Measurements from ENCODE around the gene ACSL1. TPM values are rescaled to one million over a fixed set of nuclear protein-coding genes. Genes with fewer than 3 reads are reported as not detected.
A peak's percentile ranks its signal among the peaks of the same experiment; 100 is the strongest.

ACSL1 gene
- total and polyA plus RNA-seq, 7 experiments from 2014 or later = 5.7 to 80.1 (median 11.5) TPM

- DNase-seq = no peak
- Mint-ChIP-seq H3K27me3 (no peaks in the 10 kb centered on the region), H3K27ac (peak overlapping the region in 1 of 9 donors; percentile 31), H3K4me3 (no peak overlapping the region), H3K36me3 (peaks cover 7 to 44% (median 22%) of the 10 kb centered on the region in 5 donors), H3K4me1 (no peaks in the 10 kb centered on the region), H3K9me3 (no peaks in the 10 kb centered on the region)
- Histone ChIP-seq H3K36me3 (ENCODE audit: control insufficient read depth in 2 of 3, insufficient read depth in 3 of 3, low read length in 3 of 3) (peaks cover 0 to 28% (median 13%) of the 10 kb centered on the region in 3 experiments), H3K27ac (ENCODE audit: low read depth, low read length) (no peak overlapping the region), H3K4me3 (ENCODE audit: low read length) (no peak overlapping the region), H3K9me3 (ENCODE audit: control insufficient read depth in 2 of 3, low read length in 3 of 3) (no peaks in the 10 kb centered on the region), H3K4me1 (ENCODE audit: control insufficient read depth in 2 of 2, insufficient read depth in 2 of 2, low read length in 2 of 2) (no peaks in the 10 kb centered on the region), H3K27me3 (ENCODE audit: control insufficient read depth in 2 of 2, insufficient read depth in 2 of 2, low read length in 2 of 2) (no peaks in the 10 kb centered on the region)
- CTCF ChIA-PET = no interaction called here
- no peak for ATAC-seq
- intact Hi-C loops (cut with micrococcal nuclease) = no loop called here
- POLR2A ChIA-PET = no interaction called here
Observed at GRCh38 chr4:184771416-184771815, 54.4 kb downstream of the ACSL1 start.

GRCh38 chr4:184769141-184769765 lies 56.5 kb downstream of the ACSL1 start:
- H3K4me3 Mint-ChIP-seq = peak overlapping the region in 1 of 10 donors; percentile 32
- peaks cover 3 to 52% (median 29%) of the 10 kb centered on the region in 5 donors for H3K36me3 Mint-ChIP-seq
- H3K36me3 ChIP-seq (ENCODE audit: control insufficient read depth in 2 of 3, insufficient read depth in 3 of 3, low read length in 3 of 3) = peaks cover 0 to 36% (median 14%) of the 10 kb centered on the region in 3 experiments
- H3K27ac Mint-ChIP-seq = peak overlapping the region in 1 of 9 donors; percentile 86
- no peaks in the 10 kb centered on the region for H3K27me3 Mint-ChIP-seq
- no peaks in the 10 kb centered on the region for H3K4me1 ChIP-seq (ENCODE audit: control insufficient read depth in 2 of 2, insufficient read depth in 2 of 2, low read length in 2 of 2)
- DNase-seq (peak in 1 of 9 donors; percentile 34), ATAC-seq (no peak)
- H3K9me3 Mint-ChIP-seq = no peaks in the 10 kb centered on the region
- no peaks in the 10 kb centered on the region for H3K27me3 ChIP-seq (ENCODE audit: control insufficient read depth in 2 of 2, insufficient read depth in 2 of 2, low read length in 2 of 2)
- ChIA-PET POLR2A (no interaction called here), CTCF (interaction anchor here (0.7 kb wide), 1 partner anchor 23 kb away, joined by 4 read pairs; no protein-coding TSS in a partner anchor)
- no peak overlapping the region for H3K4me3 ChIP-seq (ENCODE audit: low read length)
- no peak overlapping the region for H3K27ac ChIP-seq (ENCODE audit: low read depth, low read length)
- H3K4me1 Mint-ChIP-seq = no peaks in the 10 kb centered on the region
- no peaks in the 10 kb centered on the region for H3K9me3 ChIP-seq (ENCODE audit: control insufficient read depth in 2 of 3, low read length in 3 of 3)
- intact Hi-C loops (cut with micrococcal nuclease) = no loop called here

GRCh38 chr4:184768296-184768695 lies 57.5 kb downstream of the ACSL1 start:
- H3K4me3 Mint-ChIP-seq = no peak overlapping the region
- ChIA-PET CTCF (no interaction called here), POLR2A (no interaction called here)
- Histone ChIP-seq H3K4me3 (ENCODE audit: low read length) (no peak overlapping the region), H3K4me1 (ENCODE audit: control insufficient read depth in 2 of 2, insufficient read depth in 2 of 2, low read length in 2 of 2) (peaks cover 0 to 3% of the 10 kb centered on the region in 2 donors), H3K27me3 (ENCODE audit: control insufficient read depth in 2 of 2, insufficient read depth in 2 of 2, low read length in 2 of 2) (no peaks in the 10 kb centered on the region), H3K9me3 (ENCODE audit: control insufficient read depth in 2 of 3, low read length in 3 of 3) (no peaks in the 10 kb centered on the region), H3K27ac (ENCODE audit: low read depth, low read length) (no peak overlapping the region), H3K36me3 (ENCODE audit: control insufficient read depth in 2 of 3, insufficient read depth in 3 of 3, low read length in 3 of 3) (peaks cover 0 to 34% (median 14%) of the 10 kb centered on the region in 3 experiments)
- ATAC-seq = no peak
- H3K4me1 Mint-ChIP-seq = peaks cover 0 to 7% (median 4%) of the 10 kb centered on the region in 7 donors
- no peak for DNase-seq
- no peaks in the 10 kb centered on the region for H3K9me3 Mint-ChIP-seq
- intact Hi-C loops (cut with micrococcal nuclease) = no loop called here
- no peak overlapping the region for H3K27ac Mint-ChIP-seq
- peaks cover 3 to 48% (median 32%) of the 10 kb centered on the region in 5 donors for H3K36me3 Mint-ChIP-seq
- H3K27me3 Mint-ChIP-seq = no peaks in the 10 kb centered on the region

- no peaks in the 10 kb centered on the region for H3K27me3 Mint-ChIP-seq
- no peak for ATAC-seq
- no peaks in the 10 kb centered on the region for H3K9me3 Mint-ChIP-seq
- H3K27me3 ChIP-seq (ENCODE audit: control insufficient read depth in 2 of 2, insufficient read depth in 2 of 2, low read length in 2 of 2) = no peaks in the 10 kb centered on the region
- peaks cover 2 to 14% of the 10 kb centered on the region in 2 donors for H3K4me1 ChIP-seq (ENCODE audit: control insufficient read depth in 2 of 2, insufficient read depth in 2 of 2, low read length in 2 of 2)
- H3K27ac Mint-ChIP-seq = no peak overlapping the region
- no peaks in the 10 kb centered on the region for H3K9me3 ChIP-seq (ENCODE audit: control insufficient read depth in 2 of 3, low read length in 3 of 3)
- no peak for DNase-seq
- intact Hi-C loops (cut with micrococcal nuclease) = no loop called here
- no peak overlapping the region for H3K4me3 ChIP-seq (ENCODE audit: low read length)
- H3K36me3 ChIP-seq (ENCODE audit: control insufficient read depth in 2 of 3, insufficient read depth in 3 of 3, low read length in 3 of 3) = peaks cover 0 to 20% (median 14%) of the 10 kb centered on the region in 3 experiments
- ChIA-PET CTCF (no interaction called here), POLR2A (no interaction called here)
- no peak overlapping the region for H3K4me3 Mint-ChIP-seq
- no peak overlapping the region for H3K27ac ChIP-seq (ENCODE audit: low read depth, low read length)
- peaks cover 3 to 48% (median 39%) of the 10 kb centered on the region in 5 donors for H3K36me3 Mint-ChIP-seq
- H3K4me1 Mint-ChIP-seq = peaks cover 0 to 23% (median 19%) of the 10 kb centered on the region in 7 donors
Observed at GRCh38 chr4:184766446-184766845, 59.3 kb downstream of the ACSL1 start.

GRCh38 chr4:184765473-184766340 lies 60.1 kb downstream of the ACSL1 start:
- ATAC-seq (no peak), DNase-seq (no peak)
- no peaks in the 10 kb centered on the region for H3K9me3 Mint-ChIP-seq
- Histone ChIP-seq H3K27me3 (ENCODE audit: control insufficient read depth in 2 of 2, insufficient read depth in 2 of 2, low read length in 2 of 2) (no peaks in the 10 kb centered on the region), H3K27ac (ENCODE audit: low read depth, low read length) (no peak overlapping the region), H3K4me3 (ENCODE audit: low read length) (no peak overlapping the region), H3K4me1 (ENCODE audit: control insufficient read depth in 2 of 2, insufficient read depth in 2 of 2, low read length in 2 of 2) (peaks cover 5 to 14% of the 10 kb centered on the region in 2 donors), H3K9me3 (ENCODE audit: control insufficient read depth in 2 of 3, low read length in 3 of 3) (no peaks in the 10 kb centered on the region), H3K36me3 (ENCODE audit: control insufficient read depth in 2 of 3, insufficient read depth in 3 of 3, low read length in 3 of 3) (peaks cover 0 to 20% (median 14%) of the 10 kb centered on the region in 3 experiments)
- CTCF ChIA-PET = no interaction called here
- intact Hi-C loops (cut with micrococcal nuclease) = no loop called here
- H3K27ac Mint-ChIP-seq = peak overlapping the region in 3 of 9 donors; percentile 15 to 41 (median 30)
- H3K4me3 Mint-ChIP-seq = no peak overlapping the region
- H3K4me1 Mint-ChIP-seq = peaks cover 0 to 23% (median 20%) of the 10 kb centered on the region in 7 donors
- POLR2A ChIA-PET = no interaction called here
- peaks cover 3 to 48% (median 39%) of the 10 kb centered on the region in 5 donors for H3K36me3 Mint-ChIP-seq
- H3K27me3 Mint-ChIP-seq = no peaks in the 10 kb centered on the region

- Mint-ChIP-seq H3K9me3 (no peaks in the 10 kb centered on the region), H3K4me1 (peaks cover 0 to 23% (median 20%) of the 10 kb centered on the region in 7 donors), H3K36me3 (peaks cover 7 to 51% (median 45%) of the 10 kb centered on the region in 5 donors), H3K27me3 (no peaks in the 10 kb centered on the region), H3K27ac (peak overlapping the region in 8 of 9 donors; percentile 12 to 87 (median 40)), H3K4me3 (no peak overlapping the region)
- intact Hi-C loops (cut with micrococcal nuclease) = no loop called here
- no peak overlapping the region for H3K4me3 ChIP-seq (ENCODE audit: low read length)
- H3K27me3 ChIP-seq (ENCODE audit: control insufficient read depth in 2 of 2, insufficient read depth in 2 of 2, low read length in 2 of 2) = no peaks in the 10 kb centered on the region
- H3K9me3 ChIP-seq (ENCODE audit: control insufficient read depth in 2 of 3, low read length in 3 of 3) = no peaks in the 10 kb centered on the region
- peaks cover 5 to 14% of the 10 kb centered on the region in 2 donors for H3K4me1 ChIP-seq (ENCODE audit: control insufficient read depth in 2 of 2, insufficient read depth in 2 of 2, low read length in 2 of 2)
- ATAC-seq (no peak), DNase-seq (no peak)
- ChIA-PET CTCF (no interaction called here), POLR2A (interaction anchor here (1.5 kb wide), 1 partner anchor 31 kb away, joined by 5 read pairs; the partner anchor contains the start of gene CENPU)
- peaks cover 0 to 20% (median 14%) of the 10 kb centered on the region in 3 experiments for H3K36me3 ChIP-seq (ENCODE audit: control insufficient read depth in 2 of 3, insufficient read depth in 3 of 3, low read length in 3 of 3)
- no peak overlapping the region for H3K27ac ChIP-seq (ENCODE audit: low read depth, low read length)
Observed at GRCh38 chr4:184764601-184765000, 61.2 kb downstream of the ACSL1 start.

Data from naive thymus-derived CD4-positive, alpha-beta T cell (primary cell).